DMS53 treated with DMSO at 0.1 percent for 48 hours (cell line): Measurements from ENCODE around the gene OLAH.

Experiments used
- DNase-seq: peaks from one replicate; lab custom pipeline; 2025; ENCODE audit not compliant: unreplicated experiment; lab: John Stamatoyannopoulos, UW

The OLAH gene

GRCh38 chr10:15068802-15069201, 25.1 kb downstream of the OLAH start:
- DNase-seq = no peak

GRCh38 chr10:15069230-15069629, 25.5 kb downstream of the OLAH start:
- DNase-seq = no peak

DNA sequence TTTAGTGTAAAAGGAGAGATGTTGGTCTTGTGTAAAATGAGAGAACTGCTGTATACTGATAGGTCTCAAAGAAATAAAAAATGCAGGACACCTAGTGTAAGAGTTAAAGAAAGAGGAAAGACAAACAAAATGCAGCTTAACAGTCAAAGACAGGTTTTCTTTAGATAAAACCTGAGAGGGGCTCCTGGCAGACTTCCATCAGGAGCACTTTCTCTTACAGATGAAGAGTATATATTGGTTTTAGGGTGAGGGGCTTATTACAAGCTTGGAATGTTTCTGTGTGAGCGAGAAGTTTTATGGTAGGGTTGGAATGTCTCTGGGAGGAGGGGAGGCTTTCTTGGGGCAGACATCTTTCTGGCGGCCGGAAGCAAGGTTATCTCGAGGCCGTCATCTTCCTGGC, 28.6 kb downstream of the OLAH start:
- DNase-seq = no peak

DNA sequence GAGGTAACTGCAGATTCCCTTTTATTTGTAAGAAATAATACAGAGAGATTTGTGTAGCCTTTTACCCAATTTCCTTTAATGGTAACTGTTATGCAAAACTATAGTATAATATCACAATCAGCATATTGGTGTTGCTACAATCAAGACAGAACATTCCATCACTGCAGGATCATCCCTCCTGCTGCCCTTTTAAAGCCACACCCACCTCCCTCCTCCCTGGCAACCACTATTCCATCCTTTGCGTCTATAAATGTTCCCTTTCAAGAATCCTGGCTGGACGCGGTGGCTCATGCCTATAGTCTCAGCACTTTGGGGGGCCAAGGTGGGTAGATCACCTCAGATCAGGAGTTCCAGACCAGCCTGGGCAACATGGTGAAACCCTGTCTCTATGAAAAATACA, 31.7 kb downstream of the OLAH start:
- DNase-seq = no peak

DNA sequence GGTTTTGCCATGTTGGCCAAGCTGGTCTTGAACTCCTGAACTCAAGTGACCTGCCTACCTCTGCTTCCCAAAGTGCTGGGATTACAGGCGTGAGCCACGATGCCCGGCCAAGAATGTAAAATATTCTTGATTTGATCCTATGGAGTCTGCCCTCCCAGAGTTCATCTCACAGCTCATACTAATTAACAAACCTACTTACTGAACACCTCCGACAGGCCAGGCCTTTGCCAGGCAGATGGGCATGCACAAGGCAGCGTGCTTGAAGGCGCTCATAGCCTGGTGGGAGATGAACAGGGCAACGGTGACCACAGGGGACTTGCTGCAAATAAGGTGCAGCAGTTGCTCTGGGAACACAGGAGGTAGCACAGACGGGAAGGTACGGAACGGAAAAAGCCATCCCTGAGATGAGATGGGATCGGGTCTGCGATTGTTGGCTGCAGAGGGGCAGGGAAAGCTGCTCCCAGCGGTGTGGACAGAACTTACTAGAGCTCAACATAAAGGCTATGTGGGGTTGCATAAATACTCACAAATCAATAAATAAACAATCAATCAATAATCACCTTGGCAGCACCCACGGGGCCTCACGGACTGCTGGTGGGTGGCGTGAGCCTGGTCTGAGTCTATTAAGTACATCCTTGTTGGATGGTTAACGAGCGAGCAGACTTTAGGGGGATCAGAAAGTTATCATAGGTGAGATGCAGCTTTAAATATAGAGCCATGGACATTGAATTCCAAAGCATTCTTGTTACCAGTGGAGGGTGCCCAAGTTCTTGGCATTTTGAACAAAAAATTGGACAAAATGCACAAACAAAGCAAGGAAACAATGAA, 40.1 kb downstream of the OLAH start:
- DNase-seq = no peak

DNA sequence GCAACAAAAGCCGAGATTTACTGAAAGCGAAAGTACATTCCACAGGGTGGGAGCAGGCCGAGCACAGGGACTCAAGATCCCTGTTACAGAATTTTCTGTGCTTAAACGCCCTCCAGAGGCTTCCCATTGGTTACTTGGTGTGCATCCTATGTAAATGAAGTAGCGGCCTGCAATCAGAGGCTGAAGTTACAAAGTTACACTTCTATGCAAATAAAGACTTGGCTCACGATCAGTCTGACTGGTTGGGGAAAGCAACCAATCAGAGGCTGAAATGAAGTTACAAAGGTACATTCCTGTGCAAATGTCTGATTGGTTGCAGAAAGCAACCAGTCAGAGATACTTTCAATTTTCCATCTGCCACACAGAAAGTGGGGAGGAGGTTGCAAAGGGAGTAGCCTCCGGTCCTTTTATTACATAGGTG, 40.8 kb downstream of the OLAH start:
- DNase-seq = no peak

- DNase-seq = peak; percentile 93
Measured at GRCh38 chr10:15088428-15089261, 44.9 kb downstream of the OLAH start, which contains the start of gene ACBD7. TSS of gene ACBD7 (minus strand) at chr10:15088776. CDS start at chr10:15088728, 48 bp downstream.

GRCh38 chr10:15091418-15091817, 47.7 kb downstream of the OLAH start:
- no peak for DNase-seq

- no peak for DNase-seq
Measured at GRCh38 chr10:15092855-15093408, 49.2 kb downstream of the OLAH start.

- no peak for DNase-seq
Measured at GRCh38 chr10:15096661-15097010, 52.9 kb downstream of the OLAH start.

- DNase-seq = peak; percentile 96
Measured at GRCh38 chr10:15097011-15097812, 53.5 kb downstream of the OLAH start, which contains the start of gene RPP38. TSS of gene RPP38 (plus strand) at chr10:15097355. CDS start at chr10:15103315, 5,960 bp downstream.

DNA sequence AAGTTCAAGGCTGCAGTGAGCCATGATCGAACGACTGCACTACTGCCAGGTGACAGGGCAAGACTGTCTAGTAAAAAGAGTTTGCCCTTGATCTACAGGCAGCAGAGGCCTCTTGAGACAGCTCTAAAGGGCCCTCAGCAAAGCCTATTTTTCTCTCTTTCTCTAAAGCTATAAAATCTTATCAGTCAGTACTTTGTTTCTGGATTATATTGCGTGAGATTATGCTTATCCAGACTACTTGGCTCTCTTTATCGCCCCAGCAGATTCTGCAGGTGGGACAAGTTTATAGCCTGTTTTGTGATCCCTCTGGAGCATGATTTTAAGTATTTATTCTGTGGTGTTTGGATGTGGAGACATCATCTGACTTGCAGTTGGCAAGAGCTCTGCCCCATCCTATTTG, 56.1 kb downstream of the OLAH start:
- DNase-seq = no peak

DNA sequence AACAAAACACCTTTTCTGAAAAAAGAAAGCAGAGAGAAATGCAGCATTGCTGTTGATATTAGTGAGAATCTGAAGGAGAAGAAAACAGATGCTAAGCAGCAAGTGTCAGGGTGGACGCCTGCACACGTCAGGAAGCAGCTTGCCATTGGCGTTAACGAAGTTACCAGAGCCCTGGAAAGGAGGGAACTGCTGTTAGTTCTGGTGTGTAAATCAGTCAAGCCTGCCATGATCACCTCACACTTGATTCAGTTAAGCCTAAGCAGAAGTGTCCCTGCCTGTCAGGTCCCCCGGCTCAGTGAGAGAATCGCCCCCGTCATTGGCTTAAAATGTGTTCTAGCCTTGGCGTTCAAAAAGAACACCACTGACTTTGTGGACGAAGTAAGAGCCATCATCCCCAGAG, 59.8 kb downstream of the OLAH start:
- DNase-seq = no peak

DNA sequence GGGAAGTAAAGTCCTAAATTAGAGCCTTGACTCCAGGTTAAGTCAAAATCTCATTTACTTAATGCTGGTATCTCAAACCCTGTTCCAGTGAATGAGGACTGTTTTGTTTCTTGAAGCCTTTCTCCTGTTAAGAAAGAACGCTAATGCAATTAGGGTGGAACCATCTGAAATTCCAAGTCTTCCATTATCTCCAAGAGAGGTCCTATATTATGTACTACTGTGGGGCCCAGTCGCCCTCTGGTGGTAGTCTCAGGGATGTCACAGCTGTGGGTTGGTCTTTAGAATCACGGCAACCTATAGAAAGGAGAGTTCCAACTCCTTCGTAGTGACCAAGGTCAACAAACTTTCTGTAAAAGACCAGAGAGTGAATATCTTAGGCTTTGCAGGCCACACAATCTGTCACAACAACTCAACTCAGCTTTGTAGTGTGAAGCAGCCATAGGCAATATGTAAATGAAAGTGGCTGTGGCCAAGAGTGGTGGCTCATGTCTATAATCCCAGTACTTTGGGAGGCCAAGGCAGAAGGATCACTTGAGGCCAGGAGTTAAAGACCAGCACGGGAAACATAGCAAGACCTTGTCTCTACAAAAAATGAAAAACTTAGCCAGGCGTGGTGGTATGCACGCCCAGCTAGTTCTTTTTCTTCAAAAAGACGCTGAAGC, 62.7 kb downstream of the OLAH start:
- peak; percentile 69 for DNase-seq

DNA sequence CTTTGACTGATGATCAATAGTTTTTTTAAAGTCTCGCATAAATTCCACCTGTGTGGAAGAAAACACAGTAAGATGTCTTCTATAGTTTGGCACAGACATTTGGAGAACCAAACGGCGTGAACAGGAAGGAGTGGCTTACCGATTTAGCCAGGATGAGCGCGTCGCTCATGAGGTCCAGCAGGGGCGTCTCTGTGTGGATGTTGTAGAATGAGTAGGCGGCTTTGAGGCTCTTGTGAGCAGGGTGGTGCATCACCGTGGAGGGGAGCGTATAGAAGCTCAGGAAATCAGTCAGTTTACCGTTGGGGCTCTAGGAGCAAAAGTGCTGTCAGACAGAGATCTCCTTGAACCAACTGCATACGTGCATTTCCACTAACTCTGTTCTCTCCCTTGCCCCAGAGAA, 68.9 kb downstream of the OLAH start:
- DNase-seq = no peak

GRCh38 chr10:15113766-15114165, 70.0 kb downstream of the OLAH start:
- DNase-seq = no peak

DNA sequence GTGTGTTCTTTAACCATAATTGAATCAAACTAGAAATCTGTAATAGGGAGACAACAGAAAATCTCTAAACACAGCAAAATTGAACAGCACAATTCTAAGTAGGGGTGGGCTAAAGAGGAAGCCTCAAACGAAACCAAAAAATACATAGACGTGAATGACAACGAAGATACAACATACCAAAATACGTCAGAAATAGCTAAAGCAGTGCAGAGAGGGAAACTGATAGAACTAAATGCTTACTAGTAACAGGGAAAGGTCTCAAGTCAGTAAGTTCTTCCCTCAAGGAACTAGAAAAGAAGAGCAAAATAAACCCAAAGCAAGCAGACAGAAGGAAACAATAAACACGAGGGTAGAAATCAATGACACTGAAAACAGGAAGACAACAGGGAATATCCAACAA, 72.5 kb downstream of the OLAH start:
- DNase-seq = no peak

DNA sequence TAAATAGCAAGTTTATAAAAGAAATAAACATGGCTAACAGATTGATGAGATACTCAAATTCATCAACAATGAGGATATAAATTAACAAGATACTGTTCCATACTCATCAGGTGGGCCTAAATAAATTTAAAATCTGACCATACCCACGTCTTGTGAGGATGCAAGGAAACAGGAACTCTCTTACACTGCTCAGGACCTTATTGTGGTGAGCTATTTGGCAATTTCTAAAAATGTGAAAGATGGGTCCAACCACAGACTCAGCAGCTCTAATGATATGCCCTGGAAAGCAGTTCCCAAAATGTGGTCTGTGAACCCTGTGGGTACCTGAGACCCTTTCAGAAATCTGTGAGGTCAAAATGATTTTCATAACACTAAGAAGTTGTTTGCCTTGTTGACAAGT, 74.9 kb downstream of the OLAH start:
- DNase-seq = no peak

DNA sequence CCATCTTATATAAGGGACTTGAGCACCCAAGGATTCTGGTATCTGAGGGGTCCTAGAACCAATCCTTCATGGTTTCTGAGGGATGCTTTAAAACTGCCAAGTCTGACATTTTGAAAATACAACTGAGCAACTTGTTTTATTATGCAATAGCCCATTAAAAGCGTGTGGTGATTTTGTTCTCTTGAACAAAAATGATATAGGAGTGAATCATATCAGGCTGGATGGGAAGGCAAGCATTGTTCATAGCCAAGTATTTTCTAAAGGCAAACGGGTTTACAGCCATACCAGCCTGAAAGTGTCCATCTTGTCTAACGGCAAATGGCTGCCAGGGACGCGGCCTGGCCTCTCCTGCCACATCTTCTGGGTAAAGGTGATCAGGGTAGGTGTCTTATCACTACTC, 76.8 kb downstream of the OLAH start:
- DNase-seq = no peak

GRCh38 chr10:15121707-15122106, 78.0 kb downstream of the OLAH start:
- DNase-seq = no peak
